Measurements from ENCODE around the gene GDAP1L1.

GDAP1L1 gene

GRCh38 chr20:44247586-44248409 is 690 bp downstream of the GDAP1L1 start:
- no peak for TF ChIP-seq CTCF (IDR thresholded peaks at IDR 0.05; ENCODE audit: control extremely low read depth, extremely low read depth, low read depth, missing control alignments)
- POLR2A ChIA-PET = no interaction called here
- CTCF ChIA-PET = interaction anchor here (1.3 to 3.7 kb wide), 2 partner anchors 16 to 30 kb away, joined by 4 to 16 read pairs; no protein-coding TSS in a partner anchor
- DNase-seq (ENCODE audit: extremely low spot score) = peak; percentile 50

- TF ChIP-seq CTCF (IDR thresholded peaks at IDR 0.05; ENCODE audit: control extremely low read depth, extremely low read depth, low read depth, missing control alignments) = no peak
- DNase-seq (ENCODE audit: extremely low spot score) = no peak
- POLR2A ChIA-PET = no interaction called here
- CTCF ChIA-PET = no interaction called here
These were observed 1.3 kb downstream of the GDAP1L1 start for GRCh38 chr20:44248410-44248759.

GRCh38 chr20:44251284-44251683 is 4.2 kb downstream of the GDAP1L1 start:
- POLR2A ChIA-PET = no interaction called here
- DNase-seq (ENCODE audit: extremely low spot score) = no peak
- TF ChIP-seq CTCF (IDR thresholded peaks at IDR 0.05; ENCODE audit: control extremely low read depth, extremely low read depth, low read depth, missing control alignments) = no peak

GRCh38 chr20:44253528-44253927 is 6.4 kb downstream of the GDAP1L1 start:
- POLR2A ChIA-PET = no interaction called here
- CTCF ChIA-PET = interaction anchor here (1.9 kb wide), 1 partner anchor 37 kb away, joined by 8 read pairs; no protein-coding TSS in a partner anchor
- no peak for TF ChIP-seq CTCF (IDR thresholded peaks at IDR 0.05; ENCODE audit: control extremely low read depth, extremely low read depth, low read depth, missing control alignments)
- no peak for DNase-seq (ENCODE audit: extremely low spot score)

More at GRCh38 chr20:44251284-44251683, 4.2 kb downstream of the GDAP1L1 start:
- CTCF ChIA-PET = no interaction called here

- DNase-seq (ENCODE audit: extremely low spot score) = no peak
- TF ChIP-seq CTCF (IDR thresholded peaks at IDR 0.05; ENCODE audit: control extremely low read depth, extremely low read depth, low read depth, missing control alignments) = no peak
- ChIA-PET POLR2A (no interaction called here), CTCF (interaction anchor here (1.9 to 2.1 kb wide), 2 partner anchors 35 to 37 kb away, joined by 5 to 8 read pairs; no protein-coding TSS in a partner anchor)
These were observed 7.0 kb downstream of the GDAP1L1 start for GRCh38 chr20:44254073-44254472.

GRCh38 chr20:44255942-44256341 is 8.8 kb downstream of the GDAP1L1 start:
- POLR2A ChIA-PET = no interaction called here
- no peak for DNase-seq (ENCODE audit: extremely low spot score)
- TF ChIP-seq CTCF (IDR thresholded peaks at IDR 0.05; ENCODE audit: control extremely low read depth, extremely low read depth, low read depth, missing control alignments) = no peak
- CTCF ChIA-PET = interaction anchor here (2.1 kb wide), 1 partner anchor 37 kb away, joined by 5 read pairs; no protein-coding TSS in a partner anchor

All from GM10248 (cell line).